ENCODE data around the gene PACS2.
A peak's percentile ranks its signal among the peaks of the same experiment; 100 is the strongest.

Gene PACS2

GRCh38 chr14:105420974-105421674 is 106.6 kb downstream of the PACS2 start:
- no peak for DNase-seq (ENCODE audit: low read depth in 2 of 2)
- H3K4me3 ChIP-seq (replicated peaks in 1 of 2; ENCODE audit: low read depth in 2 of 2, low read length in 2 of 2) = peak overlapping the region; percentile 76 to 85
- TF ChIP-seq CTCF (IDR thresholded peaks at IDR 0.05; ENCODE audit: low read depth, low read length) = no peak

GRCh38 chr14:105421723-105422615 is 107.4 kb downstream of the PACS2 start:
- no peak for DNase-seq (ENCODE audit: low read depth in 2 of 2)
- peak overlapping the region; percentile 76 to 85 for H3K4me3 ChIP-seq (replicated peaks in 1 of 2; ENCODE audit: low read depth in 2 of 2, low read length in 2 of 2)
- TF ChIP-seq CTCF (IDR thresholded peaks at IDR 0.05; ENCODE audit: low read depth, low read length) = no peak

GRCh38 chr14:105422695-105423487 is 108.3 kb downstream of the PACS2 start:
- DNase-seq (ENCODE audit: low read depth in 2 of 2) = no peak
- no peak for TF ChIP-seq CTCF (IDR thresholded peaks at IDR 0.05; ENCODE audit: low read depth, low read length)
- no peak overlapping the region for H3K4me3 ChIP-seq (replicated peaks in 1 of 2; ENCODE audit: low read depth in 2 of 2, low read length in 2 of 2)

- H3K4me3 ChIP-seq (replicated peaks in 1 of 2; ENCODE audit: low read depth in 2 of 2, low read length in 2 of 2) = no peak overlapping the region
- DNase-seq (ENCODE audit: low read depth in 2 of 2) = no peak
- no peak for TF ChIP-seq CTCF (IDR thresholded peaks at IDR 0.05; ENCODE audit: low read depth, low read length)
Measured at GRCh38 chr14:105423488-105424195, 109.1 kb downstream of the PACS2 start.

- TF ChIP-seq CTCF (IDR thresholded peaks at IDR 0.05; ENCODE audit: low read depth, low read length) = no peak
- H3K4me3 ChIP-seq (replicated peaks in 1 of 2; ENCODE audit: low read depth in 2 of 2, low read length in 2 of 2) = no peak overlapping the region
- DNase-seq (ENCODE audit: low read depth in 2 of 2) = no peak
Measured at GRCh38 chr14:105424861-105425260, 110.3 kb downstream of the PACS2 start.

- TF ChIP-seq CTCF (IDR thresholded peaks at IDR 0.05; ENCODE audit: low read depth, low read length) = no peak
- DNase-seq (ENCODE audit: low read depth in 2 of 2) = no peak
- no peak overlapping the region for H3K4me3 ChIP-seq (replicated peaks in 1 of 2; ENCODE audit: low read depth in 2 of 2, low read length in 2 of 2)
Measured at GRCh38 chr14:105425823-105426247, 111.3 kb downstream of the PACS2 start.
